CD4-positive, CD25-positive, alpha-beta regulatory T cell (primary cell): ENCODE data around the gene TRIO. TPM values are rescaled to one million over a fixed set of nuclear protein-coding genes. Genes with fewer than 3 reads are reported as not detected.
A peak's percentile ranks its signal among the peaks of the same experiment; 100 is the strongest.

ENCODE experiments used
- ATAC-seq, 2 donors: fragments of 150-1000 bp; cut with Tn5 transposase; one replicate each; pipeline ENCODE4 v1.10.0; 2021; ENCODE audit warnings: low read depth in 2 of 2, moderate number of reproducible peaks in 2 of 2, moderate library complexity in 1 of 2
- DNase-seq, 3 donors: peaks; one replicate each; pipeline versions ENCODE4 v3.0.0 to v3.0.0-alpha.2; 2012 to 2022; ENCODE audit warnings: mixed read lengths in 1 of 3
- H3K27ac ChIP-seq: one replicate; pipeline ENCODE4 v1.7.0; 2013; ENCODE audit warnings: mild to moderate bottlenecking, low read length; ENCODE audit not compliant: insufficient read depth, poor library complexity, severe bottlenecking
- H3K27me3 ChIP-seq: one replicate; pipeline ENCODE4 v1.7.0; 2013; ENCODE audit warnings: low read length; ENCODE audit not compliant: control insufficient read depth, insufficient read depth
- H3K36me3 ChIP-seq: one replicate; pipeline ENCODE4 v1.7.0; 2013; ENCODE audit warnings: mild to moderate bottlenecking, low read length, moderate library complexity; ENCODE audit not compliant: control insufficient read depth, insufficient read depth
- H3K4me1 ChIP-seq: 2 replicates; pipeline ENCODE4 v1.7.0; 2013; ENCODE audit warnings: mild to moderate bottlenecking, low read length; ENCODE audit not compliant: insufficient read depth, control insufficient read depth, poor library complexity, severe bottlenecking
- H3K4me3 ChIP-seq: one replicate; pipeline ENCODE4 v1.7.0; 2013; ENCODE audit warnings: low read depth, mild to moderate bottlenecking, low read length, moderate library complexity
- H3K9me3 ChIP-seq, 2 experiments: 1 replicate in 1 of 2; 2 replicates in 1 of 2; pipeline ENCODE4 v1.7.0; 2013; ENCODE audit warnings: low read length in 2 of 2, mild to moderate bottlenecking in 1 of 2, moderate library complexity in 1 of 2; ENCODE audit not compliant: control insufficient read depth in 2 of 2
- H3K27ac Mint-ChIP-seq, 3 donors: one replicate each; pipeline ENCODE4 v1.8.0; 2020 to 2022; ENCODE audit warnings: mild to moderate bottlenecking in 3 of 3, mixed read lengths in 3 of 3, moderate library complexity in 2 of 3
- H3K27me3 Mint-ChIP-seq: one replicate; pipeline ENCODE4 v1.8.0; 2022; ENCODE audit warnings: mild to moderate bottlenecking, mixed read lengths
- H3K36me3 Mint-ChIP-seq: one replicate; pipeline ENCODE4 v1.8.0; 2020; ENCODE audit warnings: mixed read lengths
- H3K4me1 Mint-ChIP-seq, 4 donors: one replicate each; pipeline ENCODE4 v1.8.0; 2020 to 2022; ENCODE audit warnings: mixed read lengths in 4 of 4, mild to moderate bottlenecking in 1 of 4
- H3K4me3 Mint-ChIP-seq, 4 donors: one replicate each; pipeline ENCODE4 v1.8.0; 2020 to 2022; ENCODE audit warnings: mild to moderate bottlenecking in 4 of 4, mixed read lengths in 4 of 4, moderate library complexity in 3 of 4
- H3K9me3 Mint-ChIP-seq, 7 donors: one replicate each; pipeline ENCODE4 v1.8.0; 2020 to 2022; ENCODE audit warnings: mixed read lengths in 7 of 7, mild to moderate bottlenecking in 3 of 7, moderate library complexity in 2 of 7
- polyA plus RNA-seq, 4 donors: library from polyadenylated mRNA; unstranded; fragments of 300-500 nt; fragmentation: Illumina TruSeq; gene quantifications; one replicate each; pipeline ENCODE4 v1.2.3, GENCODE V29; 2021
- total RNA-seq: library from RNA; stranded (reverse); gene quantifications from one replicate; pipeline ENCODE4 v1.2.3, GENCODE V29; 2022

TRIO gene
- total and polyA plus RNA-seq, 5 donors from 2014 or later: 1.2 to 7.6 (median 1.8) TPM

GRCh38 chr5:14495301-14495700 is 352.2 kb downstream of the TRIO start:
- Histone ChIP-seq H3K4me1 (no peaks in the 10 kb centered on the region), H3K36me3 (peaks cover 2% of the 10 kb centered on the region), H3K4me3 (no peak overlapping the region), H3K27ac (no peak overlapping the region), H3K9me3 (no peaks in the 10 kb centered on the region), H3K27me3 (no peaks in the 10 kb centered on the region)
- Mint-ChIP-seq H3K9me3 (no peaks in the 10 kb centered on the region), H3K4me3 (no peak overlapping the region), H3K27me3 (no peaks in the 10 kb centered on the region), H3K27ac (peak overlapping the region in 2 of 3 donors; percentile 21 to 23), H3K36me3 (peaks cover 16% of the 10 kb centered on the region), H3K4me1 (peaks cover 0 to 2% (median 0%) of the 10 kb centered on the region in 4 donors)
- ATAC-seq (no peak), DNase-seq (no peak)

GRCh38 chr5:14497311-14497710 is 354.2 kb downstream of the TRIO start:
- Mint-ChIP-seq H3K9me3 (no peaks in the 10 kb centered on the region), H3K4me3 (no peak overlapping the region), H3K4me1 (peaks cover 0 to 2% (median 0%) of the 10 kb centered on the region in 4 donors), H3K27me3 (no peaks in the 10 kb centered on the region), H3K27ac (no peak overlapping the region), H3K36me3 (peaks cover 8% of the 10 kb centered on the region)
- H3K27ac ChIP-seq: no peak overlapping the region
- no peaks in the 10 kb centered on the region for H3K9me3 ChIP-seq
- no peak overlapping the region for H3K4me3 ChIP-seq
- ATAC-seq: no peak
- H3K27me3 ChIP-seq: no peaks in the 10 kb centered on the region
- H3K4me1 ChIP-seq: no peaks in the 10 kb centered on the region
- H3K36me3 ChIP-seq: peaks cover 2% of the 10 kb centered on the region
- no peak for DNase-seq

- no peaks in the 10 kb centered on the region for H3K27me3 ChIP-seq
- Mint-ChIP-seq H3K4me3 (no peak overlapping the region), H3K27ac (peak overlapping the region in 2 of 3 donors; percentile 53 to 66), H3K9me3 (no peaks in the 10 kb centered on the region), H3K27me3 (no peaks in the 10 kb centered on the region), H3K4me1 (no peaks in the 10 kb centered on the region), H3K36me3 (peaks cover 2% of the 10 kb centered on the region)
- no peaks in the 10 kb centered on the region for H3K36me3 ChIP-seq
- H3K27ac ChIP-seq: no peak overlapping the region
- no peak for DNase-seq
- no peak for ATAC-seq
- H3K9me3 ChIP-seq: no peaks in the 10 kb centered on the region
- H3K4me3 ChIP-seq: no peak overlapping the region
- no peaks in the 10 kb centered on the region for H3K4me1 ChIP-seq
These were observed 358.5 kb downstream of the TRIO start for GRCh38 chr5:14501353-14502293.

GRCh38 chr5:14502294-14502690 is 359.1 kb downstream of the TRIO start:
- H3K27ac Mint-ChIP-seq: peak overlapping the region in 1 of 3 donors; percentile 53
- no peak overlapping the region for H3K4me3 Mint-ChIP-seq
- H3K36me3 Mint-ChIP-seq: no peaks in the 10 kb centered on the region
- H3K4me1 ChIP-seq: no peaks in the 10 kb centered on the region
- H3K4me3 ChIP-seq: no peak overlapping the region
- no peak for ATAC-seq
- no peaks in the 10 kb centered on the region for H3K9me3 Mint-ChIP-seq
- H3K27me3 Mint-ChIP-seq: no peaks in the 10 kb centered on the region
- no peak overlapping the region for H3K27ac ChIP-seq
- H3K27me3 ChIP-seq: no peaks in the 10 kb centered on the region
- H3K36me3 ChIP-seq: no peaks in the 10 kb centered on the region
- H3K9me3 ChIP-seq: no peaks in the 10 kb centered on the region
- no peaks in the 10 kb centered on the region for H3K4me1 Mint-ChIP-seq
- no peak for DNase-seq

- Histone ChIP-seq H3K27me3 (no peaks in the 10 kb centered on the region), H3K36me3 (no peaks in the 10 kb centered on the region), H3K9me3 (no peaks in the 10 kb centered on the region), H3K27ac (no peak overlapping the region), H3K4me3 (no peak overlapping the region), H3K4me1 (no peaks in the 10 kb centered on the region)
- no peaks in the 10 kb centered on the region for H3K9me3 Mint-ChIP-seq
- no peaks in the 10 kb centered on the region for H3K36me3 Mint-ChIP-seq
- ATAC-seq (no peak), DNase-seq (no peak)
- no peak overlapping the region for H3K27ac Mint-ChIP-seq
- no peaks in the 10 kb centered on the region for H3K27me3 Mint-ChIP-seq
- H3K4me1 Mint-ChIP-seq: no peaks in the 10 kb centered on the region
- no peak overlapping the region for H3K4me3 Mint-ChIP-seq
These were observed 360.0 kb downstream of the TRIO start for GRCh38 chr5:14503017-14503680.

GRCh38 chr5:14503681-14504331 is 360.7 kb downstream of the TRIO start:
- no peaks in the 10 kb centered on the region for H3K36me3 ChIP-seq
- no peaks in the 10 kb centered on the region for H3K27me3 Mint-ChIP-seq
- no peaks in the 10 kb centered on the region for H3K4me1 Mint-ChIP-seq
- no peaks in the 10 kb centered on the region for H3K4me1 ChIP-seq
- H3K9me3 ChIP-seq: no peaks in the 10 kb centered on the region
- H3K27me3 ChIP-seq: no peaks in the 10 kb centered on the region
- H3K36me3 Mint-ChIP-seq: no peaks in the 10 kb centered on the region
- H3K9me3 Mint-ChIP-seq: no peaks in the 10 kb centered on the region
- no peak overlapping the region for H3K27ac Mint-ChIP-seq
- no peak overlapping the region for H3K27ac ChIP-seq
- H3K4me3 ChIP-seq: no peak overlapping the region
- no peak for ATAC-seq
- no peak for DNase-seq
- no peak overlapping the region for H3K4me3 Mint-ChIP-seq

GRCh38 chr5:14504332-14504727 is 361.2 kb downstream of the TRIO start:
- H3K27ac ChIP-seq: no peak overlapping the region
- no peaks in the 10 kb centered on the region for H3K36me3 ChIP-seq
- H3K27me3 ChIP-seq: no peaks in the 10 kb centered on the region
- DNase-seq: no peak
- no peaks in the 10 kb centered on the region for H3K4me1 Mint-ChIP-seq
- H3K9me3 ChIP-seq: no peaks in the 10 kb centered on the region
- no peaks in the 10 kb centered on the region for H3K9me3 Mint-ChIP-seq
- H3K36me3 Mint-ChIP-seq: no peaks in the 10 kb centered on the region
- no peaks in the 10 kb centered on the region for H3K4me1 ChIP-seq
- no peak overlapping the region for H3K4me3 Mint-ChIP-seq
- H3K27me3 Mint-ChIP-seq: no peaks in the 10 kb centered on the region
- no peak overlapping the region for H3K4me3 ChIP-seq
- ATAC-seq: no peak
- H3K27ac Mint-ChIP-seq: peak overlapping the region in 1 of 3 donors; percentile 8
